Measurements from ENCODE around the gene THYN1. TPM values are rescaled to one million over a fixed set of nuclear protein-coding genes. Genes with fewer than 3 reads are reported as not detected.

THYN1 gene
- total and polyA plus RNA-seq, 2 experiments from 2014 or later, result 90.2 to 123 TPM

- H3K27me3 ChIP-seq, result peaks cover 62% of the 10 kb centered on the region
- no peak for TF ChIP-seq CTCF (IDR thresholded peaks at IDR 0.05; ENCODE audit: low read depth, low read length)
- no peak for DNase-seq (ENCODE audit: low read depth in 1 of 2, low spot score in 1 of 2)
- H3K4me1 ChIP-seq (ENCODE audit: low read depth), result no peaks in the 10 kb centered on the region
- peak overlapping the region; percentile 31 for H3K4me3 ChIP-seq
- no peaks in the 10 kb centered on the region for H3K9me3 ChIP-seq (ENCODE audit: low read depth)
- H3K36me3 ChIP-seq, result no peaks in the 10 kb centered on the region
- no peak overlapping the region for H3K27ac ChIP-seq
These were observed 23.4 kb upstream of the THYN1 start for GRCh38 chr11:134276396-134277182.

- peaks cover 62% of the 10 kb centered on the region for H3K27me3 ChIP-seq
- H3K4me3 ChIP-seq, result peak within 1 kb of the TSS; percentile 31
- H3K27ac ChIP-seq, result no peak within 1 kb of the TSS
- peak in 1 of 2 donors; percentile 39 for DNase-seq (ENCODE audit: low read depth in 1 of 2, low spot score in 1 of 2)
- no peaks in the 10 kb centered on the region for H3K4me1 ChIP-seq (ENCODE audit: low read depth)
- no peaks in the 10 kb centered on the region for H3K9me3 ChIP-seq (ENCODE audit: low read depth)
- peak; percentile 33 for TF ChIP-seq CTCF (IDR thresholded peaks at IDR 0.05; ENCODE audit: low read depth, low read length)
- H3K36me3 ChIP-seq, result no peaks in the 10 kb centered on the region
These were observed 22.6 kb upstream of the THYN1 start, which contains the start of gene GLB1L3 for GRCh38 chr11:134275534-134276395. Gene GLB1L3, plus strand, starts transcription at chr11:134276379. Its CDS starts 362 bp downstream, at chr11:134276741.

- no peak overlapping the region for H3K4me3 ChIP-seq
- H3K9me3 ChIP-seq (ENCODE audit: low read depth), result no peaks in the 10 kb centered on the region
- no peak for TF ChIP-seq CTCF (IDR thresholded peaks at IDR 0.05; ENCODE audit: low read depth, low read length)
- H3K27ac ChIP-seq, result no peak overlapping the region
- H3K36me3 ChIP-seq, result no peaks in the 10 kb centered on the region
- DNase-seq (ENCODE audit: low read depth in 1 of 2, low spot score in 1 of 2), result no peak
- H3K27me3 ChIP-seq, result peaks cover 62% of the 10 kb centered on the region
- H3K4me1 ChIP-seq (ENCODE audit: low read depth), result no peaks in the 10 kb centered on the region
These were observed 22.0 kb upstream of the THYN1 start for GRCh38 chr11:134275188-134275533.

- H3K9me3 ChIP-seq (ENCODE audit: low read depth), result no peaks in the 10 kb centered on the region
- H3K27me3 ChIP-seq, result peaks cover 55% of the 10 kb centered on the region
- no peak overlapping the region for H3K27ac ChIP-seq
- no peak for DNase-seq (ENCODE audit: low read depth in 1 of 2, low spot score in 1 of 2)
- no peaks in the 10 kb centered on the region for H3K4me1 ChIP-seq (ENCODE audit: low read depth)
- H3K36me3 ChIP-seq, result no peaks in the 10 kb centered on the region
- H3K4me3 ChIP-seq, result no peak overlapping the region
- TF ChIP-seq CTCF (IDR thresholded peaks at IDR 0.05; ENCODE audit: low read depth, low read length), result no peak
These were observed 20.2 kb upstream of the THYN1 start for GRCh38 chr11:134273317-134273712.

- peak; percentile 56 to 76 for DNase-seq (ENCODE audit: low read depth in 1 of 2, low spot score in 1 of 2)
These were observed 19.5 kb upstream of the THYN1 start for GRCh38 chr11:134272381-134273316.

More at GRCh38 chr11:134272381-134273316, 19.5 kb upstream of the THYN1 start:
- Histone ChIP-seq H3K4me3 (no peak overlapping the region), H3K4me1 (ENCODE audit: low read depth) (no peaks in the 10 kb centered on the region), H3K9me3 (ENCODE audit: low read depth) (no peaks in the 10 kb centered on the region), H3K27me3 (peaks cover 48% of the 10 kb centered on the region), H3K36me3 (no peaks in the 10 kb centered on the region), H3K27ac (no peak overlapping the region)
- no peak for TF ChIP-seq CTCF (IDR thresholded peaks at IDR 0.05; ENCODE audit: low read depth, low read length)

Measured in cardiac muscle cell (in vitro differentiated cells and primary cell).